HEK293 (cell line): Measurements from ENCODE around the gene FANCE.

Experiments used
- EGR2 ChIP-seq: fragments of 450-650 bp; formaldehyde crosslinking; IDR thresholded peaks from 2 replicates; pipeline ENCODE4 v1.5.1; 2016; ENCODE audit warnings: low read depth, missing biosample characterization, missing genetic modification characterization
- GLI4 ChIP-seq: fragments of 450-650 bp; formaldehyde crosslinking; IDR thresholded peaks from 2 replicates; pipeline ENCODE4 v1.5.1; 2016; ENCODE audit warnings: missing biosample characterization, missing genetic modification characterization
- GLIS2 ChIP-seq: fragments of 450-650 bp; formaldehyde crosslinking; IDR thresholded peaks from 2 replicates; pipeline ENCODE4 v1.5.1; 2016; ENCODE audit warnings: missing biosample characterization, missing genetic modification characterization
- KLF17 ChIP-seq: fragments of 450-650 bp; formaldehyde crosslinking; IDR thresholded peaks from 2 replicates; pipeline ENCODE4 v1.5.1; 2016; ENCODE audit warnings: missing biosample characterization, missing genetic modification characterization
- MEIS1 ChIP-seq: sonication (generic); formaldehyde crosslinking; IDR thresholded peaks from 2 replicates; pipeline ENCODE4 v1.8.1; 2022; ENCODE audit warnings: missing genetic modification reagents, mild to moderate bottlenecking, borderline replicate concordance
- MYNN ChIP-seq: fragments of 450-650 bp; formaldehyde crosslinking; IDR thresholded peaks from 2 replicates; pipeline ENCODE4 v1.5.1; 2016; ENCODE audit warnings: missing biosample characterization, missing genetic modification characterization, borderline replicate concordance
- SETDB1 ChIP-seq: IDR thresholded peaks from one replicate; pipeline ENCODE4 v1.6.1; 2017; ENCODE audit warnings: mild to moderate bottlenecking, low read length, moderate library complexity, mixed read lengths; ENCODE audit not compliant: insufficient read length
- SP2 ChIP-seq: fragments of 450-650 bp; formaldehyde crosslinking; IDR thresholded peaks from 2 replicates; pipeline ENCODE4 v1.5.1; 2016; ENCODE audit warnings: missing biosample characterization, missing genetic modification characterization
- SP3 ChIP-seq: fragments of 450-650 bp; formaldehyde crosslinking; IDR thresholded peaks from 2 replicates; pipeline ENCODE4 v1.5.1; 2016; ENCODE audit warnings: missing biosample characterization, missing genetic modification characterization
- ZBTB11 ChIP-seq: fragments of 450-650 bp; formaldehyde crosslinking; conservative IDR thresholded peaks from 2 replicates; pipeline ENCODE4 v1.5.1; 2016; ENCODE audit warnings: low read depth, missing biosample characterization, missing genetic modification characterization
- ZBTB17 ChIP-seq: fragments of 450-650 bp; formaldehyde crosslinking; IDR thresholded peaks from 2 replicates; pipeline ENCODE4 v1.5.1; 2016; ENCODE audit warnings: missing biosample characterization, missing genetic modification characterization
- ZBTB20 ChIP-seq: fragments of 450-650 bp; formaldehyde crosslinking; IDR thresholded peaks from 2 replicates; pipeline ENCODE4 v1.5.1; 2016; ENCODE audit warnings: missing biosample characterization, missing genetic modification characterization
- ZBTB48 ChIP-seq: fragments of 450-650 bp; formaldehyde crosslinking; IDR thresholded peaks from 2 replicates; pipeline ENCODE4 v1.5.1; 2016; ENCODE audit warnings: missing biosample characterization, missing genetic modification characterization
- ZBTB8A ChIP-seq: fragments of 450-650 bp; formaldehyde crosslinking; IDR thresholded peaks from 2 replicates; pipeline ENCODE4 v1.5.1; 2016; ENCODE audit warnings: missing biosample characterization, missing genetic modification characterization
- ZFHX2 ChIP-seq: fragments of 450-650 bp; formaldehyde crosslinking; conservative IDR thresholded peaks from 2 replicates; pipeline ENCODE4 v1.5.1; 2016; ENCODE audit warnings: missing biosample characterization, missing genetic modification characterization
- ZNF157 ChIP-seq: fragments of 450-650 bp; formaldehyde crosslinking; IDR thresholded peaks from 2 replicates; pipeline ENCODE4 v1.5.1; 2016; ENCODE audit warnings: missing biosample characterization, missing genetic modification characterization
- ZNF184 ChIP-seq: fragments of 450-650 bp; IDR thresholded peaks from 2 replicates; pipeline ENCODE4 v1.5.1; 2018; ENCODE audit warnings: missing biosample characterization, mild to moderate bottlenecking, missing genetic modification characterization
- ZNF341 ChIP-seq: fragments of 450-650 bp; formaldehyde crosslinking; IDR thresholded peaks from 2 replicates; pipeline ENCODE4; 2016; ENCODE audit warnings: low read depth, missing biosample characterization, missing genetic modification characterization
- ZNF398 ChIP-seq: fragments of 450-650 bp; formaldehyde crosslinking; IDR thresholded peaks from 2 replicates; pipeline ENCODE4 v1.5.1; 2017; ENCODE audit warnings: missing biosample characterization, missing genetic modification characterization
- ZNF529 ChIP-seq: fragments of 450-650 bp; formaldehyde crosslinking; IDR thresholded peaks from 2 replicates; pipeline ENCODE4 v1.5.1; 2017; ENCODE audit warnings: missing genetic modification characterization, missing biosample characterization; ENCODE audit not compliant: insufficient replicate concordance
- ZNF670 ChIP-seq: fragments of 450-650 bp; formaldehyde crosslinking; IDR thresholded peaks from 2 replicates; pipeline ENCODE4 v1.5.1; 2016; ENCODE audit warnings: missing biosample characterization, missing genetic modification characterization, low read depth
- ZNF76 ChIP-seq: fragments of 450-650 bp; formaldehyde crosslinking; IDR thresholded peaks from 2 replicates; pipeline ENCODE4; 2016; ENCODE audit warnings: low read depth, missing biosample characterization, missing genetic modification characterization, borderline replicate concordance
- ZNF768 ChIP-seq: fragments of 450-650 bp; formaldehyde crosslinking; IDR thresholded peaks from 2 replicates; pipeline ENCODE4 v1.5.1; 2018; ENCODE audit warnings: missing biosample characterization, mild to moderate bottlenecking, missing genetic modification characterization
- ZSCAN16 ChIP-seq: fragments of 450-650 bp; formaldehyde crosslinking; IDR thresholded peaks from 2 replicates; pipeline ENCODE4 v1.5.1; 2016; ENCODE audit warnings: missing biosample characterization, missing genetic modification characterization
- TF ChIP-seq, protein P1 (sequence below): fragments of 450-650 bp; formaldehyde crosslinking; IDR thresholded peaks from 2 replicates; pipeline ENCODE4 v1.5.1; 2017; ENCODE audit warnings: missing biosample characterization, missing genetic modification characterization
- TF ChIP-seq, protein P2 (sequence below): fragments of 450-650 bp; formaldehyde crosslinking; IDR thresholded peaks from 2 replicates; pipeline ENCODE4 v1.5.1; 2016; ENCODE audit warnings: missing biosample characterization, missing genetic modification characterization
- TF ChIP-seq, protein P3 (sequence below): fragments of 450-650 bp; formaldehyde crosslinking; IDR thresholded peaks from 2 replicates; pipeline ENCODE4 v1.5.1; 2016; ENCODE audit warnings: missing biosample characterization, missing genetic modification characterization
- TF ChIP-seq, protein P4 (sequence below): fragments of 450-650 bp; formaldehyde crosslinking; IDR thresholded peaks from 2 replicates; pipeline ENCODE4 v1.5.1; 2016; ENCODE audit warnings: missing biosample characterization, missing genetic modification characterization

The FANCE gene

DNA sequence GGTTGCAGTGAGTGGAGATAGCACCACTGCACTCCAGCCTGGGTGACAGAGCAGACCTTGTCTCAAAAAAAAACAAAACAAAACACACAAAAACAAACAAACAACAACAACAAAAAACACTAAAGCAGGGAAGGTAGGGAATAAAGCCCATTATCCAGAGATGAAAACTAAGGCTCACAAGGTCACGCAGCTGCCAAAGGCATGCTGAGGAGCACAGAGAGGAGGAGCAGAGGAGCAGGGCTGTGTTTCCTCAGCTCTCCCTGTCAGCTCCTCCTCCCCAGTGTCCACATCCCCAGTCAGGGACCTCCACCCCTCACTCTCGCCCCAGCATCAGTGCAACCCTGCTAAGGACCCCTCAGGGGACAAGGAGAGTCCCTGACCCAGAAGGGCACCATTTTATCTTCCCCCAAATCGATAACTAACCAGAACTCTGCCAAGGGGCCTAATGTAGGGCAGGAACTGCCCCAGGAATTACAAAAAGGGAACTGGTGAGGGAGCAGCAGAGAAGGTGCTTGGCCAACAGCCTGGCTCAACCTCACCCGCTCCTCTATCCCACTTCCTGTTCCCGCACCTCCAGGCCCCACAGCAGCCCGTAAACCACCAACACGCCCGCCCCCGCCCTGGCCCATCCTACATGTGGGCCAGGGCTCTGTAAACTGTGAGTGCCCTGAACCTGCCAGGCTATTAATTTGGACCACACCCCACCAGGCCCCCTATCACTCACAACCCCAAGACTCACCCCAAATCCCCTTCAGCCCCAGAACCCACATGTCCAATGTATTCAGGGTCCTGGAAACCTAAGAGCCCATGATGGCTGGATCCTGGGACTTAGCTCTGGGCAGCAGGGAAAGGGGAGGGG, 35.7 kb downstream of the FANCE start (continued):
- TF ChIP-seq ZBTB17 (tag by site-specific recombination) = peak; percentile 94
- TF ChIP-seq ZNF398 = peak; percentile 56; the same call in 1 of the 2 replicates
- TF ChIP-seq ZSCAN16 (tag by site-specific recombination) = peak; percentile 93
- TF ChIP-seq EGR2 (tag by site-specific recombination) = peak; percentile 90
- TF ChIP-seq, protein P1, sequence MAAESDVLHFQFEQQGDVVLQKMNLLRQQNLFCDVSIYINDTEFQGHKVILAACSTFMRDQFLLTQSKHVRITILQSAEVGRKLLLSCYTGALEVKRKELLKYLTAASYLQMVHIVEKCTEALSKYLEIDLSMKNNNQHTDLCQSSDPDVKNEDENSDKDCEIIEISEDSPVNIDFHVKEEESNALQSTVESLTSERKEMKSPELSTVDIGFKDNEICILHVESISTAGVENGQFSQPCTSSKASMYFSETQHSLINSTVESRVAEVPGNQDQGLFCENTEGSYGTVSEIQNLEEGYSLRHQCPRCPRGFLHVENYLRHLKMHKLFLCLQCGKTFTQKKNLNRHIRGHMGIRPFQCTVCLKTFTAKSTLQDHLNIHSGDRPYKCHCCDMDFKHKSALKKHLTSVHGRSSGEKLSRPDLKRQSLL = 0 out of 2 replicates have a peak, but pooled peaks have one; percentile 43
- TF ChIP-seq ZNF184 (tag by site-specific recombination) = no peak
- peak; percentile 46 for TF ChIP-seq KLF17 (tag by site-specific recombination)
- TF ChIP-seq ZBTB48 (tag by site-specific recombination) = peak; percentile 92
- TF ChIP-seq, protein P2, sequence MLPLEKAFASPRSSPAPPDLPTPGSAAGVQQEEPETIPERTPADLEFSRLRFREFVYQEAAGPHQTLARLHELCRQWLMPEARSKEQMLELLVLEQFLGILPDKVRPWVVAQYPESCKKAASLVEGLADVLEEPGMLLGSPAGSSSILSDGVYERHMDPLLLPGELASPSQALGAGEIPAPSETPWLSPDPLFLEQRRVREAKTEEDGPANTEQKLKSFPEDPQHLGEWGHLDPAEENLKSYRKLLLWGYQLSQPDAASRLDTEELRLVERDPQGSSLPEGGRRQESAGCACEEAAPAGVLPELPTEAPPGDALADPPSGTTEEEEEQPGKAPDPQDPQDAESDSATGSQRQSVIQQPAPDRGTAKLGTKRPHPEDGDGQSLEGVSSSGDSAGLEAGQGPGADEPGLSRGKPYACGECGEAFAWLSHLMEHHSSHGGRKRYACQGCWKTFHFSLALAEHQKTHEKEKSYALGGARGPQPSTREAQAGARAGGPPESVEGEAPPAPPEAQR (tag by site-specific recombination) = no peak
- TF ChIP-seq GLI4 = 0 out of 2 replicates have a peak, but pooled peaks have one; percentile 38
- TF ChIP-seq ZNF157 (tag by site-specific recombination) = no peak
- TF ChIP-seq ZBTB8A (tag by site-specific recombination) = peak; percentile 52; the same call in 1 of the 2 replicates
- TF ChIP-seq ZNF76 = no peak
- TF ChIP-seq, protein P3, sequence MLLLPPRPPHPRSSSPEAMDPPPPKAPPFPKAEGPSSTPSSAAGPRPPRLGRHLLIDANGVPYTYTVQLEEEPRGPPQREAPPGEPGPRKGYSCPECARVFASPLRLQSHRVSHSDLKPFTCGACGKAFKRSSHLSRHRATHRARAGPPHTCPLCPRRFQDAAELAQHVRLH (tag by site-specific recombination) = peak; percentile 93
- TF ChIP-seq ZNF341 (tag by site-specific recombination) = peak; percentile 48
- TF ChIP-seq MEIS1 = no peak
- TF ChIP-seq ZFHX2 (tag by site-specific recombination) = peak; percentile 93
- TF ChIP-seq ZNF768 (tag by site-specific recombination) = 0 out of 2 replicates have a peak, but pooled peaks have one; percentile 21
- peak; percentile 81 for TF ChIP-seq ZBTB20 (tag by site-specific recombination)
- TF ChIP-seq SP2 = peak; percentile 75
- no peak for TF ChIP-seq ZNF670 (tag by site-specific recombination)
- TF ChIP-seq SP3 (tag by site-specific recombination) = peak; percentile 26
- peak; percentile 43 for TF ChIP-seq ZBTB11 (tag by site-specific recombination)
- TF ChIP-seq, protein P4, sequence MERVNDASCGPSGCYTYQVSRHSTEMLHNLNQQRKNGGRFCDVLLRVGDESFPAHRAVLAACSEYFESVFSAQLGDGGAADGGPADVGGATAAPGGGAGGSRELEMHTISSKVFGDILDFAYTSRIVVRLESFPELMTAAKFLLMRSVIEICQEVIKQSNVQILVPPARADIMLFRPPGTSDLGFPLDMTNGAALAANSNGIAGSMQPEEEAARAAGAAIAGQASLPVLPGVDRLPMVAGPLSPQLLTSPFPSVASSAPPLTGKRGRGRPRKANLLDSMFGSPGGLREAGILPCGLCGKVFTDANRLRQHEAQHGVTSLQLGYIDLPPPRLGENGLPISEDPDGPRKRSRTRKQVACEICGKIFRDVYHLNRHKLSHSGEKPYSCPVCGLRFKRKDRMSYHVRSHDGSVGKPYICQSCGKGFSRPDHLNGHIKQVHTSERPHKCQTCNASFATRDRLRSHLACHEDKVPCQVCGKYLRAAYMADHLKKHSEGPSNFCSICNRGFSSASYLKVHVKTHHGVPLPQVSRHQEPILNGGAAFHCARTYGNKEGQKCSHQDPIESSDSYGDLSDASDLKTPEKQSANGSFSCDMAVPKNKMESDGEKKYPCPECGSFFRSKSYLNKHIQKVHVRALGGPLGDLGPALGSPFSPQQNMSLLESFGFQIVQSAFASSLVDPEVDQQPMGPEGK (tag by site-specific recombination) = peak; percentile 7
- TF ChIP-seq SETDB1 = no peak
- peak; percentile 61 for TF ChIP-seq GLIS2 (tag by site-specific recombination)
- TF ChIP-seq MYNN (tag by site-specific recombination) = no peak
- TF ChIP-seq ZNF529 (tag by site-specific recombination) = no peak
